NCI-H460 (cell line): ENCODE results near the gene EPHA5. TPM values are rescaled to one million over a fixed set of nuclear protein-coding genes. Genes with fewer than 3 reads are reported as not detected.
A peak's percentile ranks its signal among the peaks of the same experiment; 100 is the strongest.

ENCODE experiments used
- DNase-seq: peaks from one replicate; pipeline ENCODE4 v3.0.0-alpha.2; 2016; ENCODE audit warnings: low read depth; ENCODE audit errors: extremely low read depth
- total RNA-seq: library from RNA; depleted of rRNA; stranded (reverse); fragments of >200 nt; shearing (Covaris generic); gene quantifications from 2 replicates; pipeline ENCODE4 v1.2.3, GENCODE V29; 2014

EPHA5 gene
- total RNA-seq, 1 experiment from 2014 or later, result 21.7 TPM

- no peak for DNase-seq
Measured at GRCh38 chr4:65508168-65508567, 162.1 kb downstream of the EPHA5 start.

DNA sequence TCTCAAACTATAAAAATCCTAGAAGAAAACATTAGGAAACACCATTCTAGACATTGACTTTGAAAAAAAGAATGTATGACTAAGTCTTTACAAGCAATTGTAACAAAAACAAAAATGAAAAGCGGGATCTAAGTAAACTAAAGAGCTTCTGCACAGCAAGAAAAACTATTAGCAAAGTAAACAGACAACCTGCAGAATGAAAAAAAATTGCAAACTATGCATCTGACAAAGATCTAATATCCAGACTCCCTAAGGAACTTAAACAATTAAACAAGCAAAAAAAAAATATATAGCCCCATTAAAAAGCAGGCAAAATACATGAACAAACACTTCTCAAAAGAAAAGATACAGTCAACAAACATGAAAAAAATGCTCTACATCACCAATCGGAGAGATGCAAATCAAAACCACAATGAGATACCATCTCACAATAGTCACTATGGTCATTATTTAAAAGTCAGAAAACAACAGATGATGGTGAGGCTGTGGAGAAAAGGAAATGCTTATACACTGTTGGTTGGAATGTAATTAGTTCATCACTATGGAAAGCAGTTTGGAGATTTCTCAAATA lies 168.1 kb downstream of the EPHA5 start:
- no peak for DNase-seq

- no peak for DNase-seq
Measured at GRCh38 chr4:65498606-65499005, 171.7 kb downstream of the EPHA5 start.

DNA sequence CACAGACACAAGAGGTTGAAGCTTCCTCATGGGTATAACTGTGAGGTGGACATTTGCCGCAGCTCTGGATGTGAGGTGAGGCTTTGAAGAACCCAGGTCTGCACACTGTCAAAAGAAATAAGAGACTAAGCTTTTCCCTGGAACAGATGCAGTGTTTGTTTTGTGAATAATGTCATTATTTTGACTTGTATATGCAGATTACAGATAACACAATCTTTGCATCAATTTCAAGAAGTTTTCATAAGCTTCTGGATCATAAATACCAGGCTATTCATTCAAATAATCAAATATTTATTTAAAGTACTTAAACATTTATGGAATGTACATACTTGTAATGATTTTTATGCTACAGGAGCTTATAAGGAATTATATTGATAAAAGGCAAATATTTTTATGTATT lies 174.8 kb downstream of the EPHA5 start:
- no peak for DNase-seq

- no peak for DNase-seq
Measured at GRCh38 chr4:65482410-65482809, 187.9 kb downstream of the EPHA5 start.

- no peak for DNase-seq
Measured at GRCh38 chr4:65472531-65472930, 197.8 kb downstream of the EPHA5 start.

GRCh38 chr4:65467068-65467680 lies 203.1 kb downstream of the EPHA5 start:
- DNase-seq, result no peak

DNA sequence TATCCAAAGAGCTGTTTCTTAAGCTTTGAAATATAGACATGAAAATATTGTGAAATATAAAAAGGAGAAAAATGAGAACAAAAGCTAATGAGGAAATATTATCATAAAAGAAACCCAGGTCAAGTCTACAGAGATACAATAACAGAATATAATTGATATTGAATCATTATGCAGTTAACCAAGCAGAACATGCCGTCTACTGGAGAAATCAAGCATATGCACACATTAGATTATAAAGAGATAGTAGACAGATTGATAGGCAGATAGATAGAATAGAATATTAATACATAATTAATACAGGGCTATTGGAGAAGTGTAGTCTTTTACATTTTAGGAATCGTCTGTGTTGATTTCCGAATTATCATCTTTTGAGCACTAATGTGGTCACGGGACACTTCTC lies 208.5 kb downstream of the EPHA5 start:
- DNase-seq, result no peak

- DNase-seq, result no peak
Measured at GRCh38 chr4:65457011-65457410, 213.3 kb downstream of the EPHA5 start.

GRCh38 chr4:65456579-65456978 lies 213.7 kb downstream of the EPHA5 start:
- DNase-seq, result no peak

DNA sequence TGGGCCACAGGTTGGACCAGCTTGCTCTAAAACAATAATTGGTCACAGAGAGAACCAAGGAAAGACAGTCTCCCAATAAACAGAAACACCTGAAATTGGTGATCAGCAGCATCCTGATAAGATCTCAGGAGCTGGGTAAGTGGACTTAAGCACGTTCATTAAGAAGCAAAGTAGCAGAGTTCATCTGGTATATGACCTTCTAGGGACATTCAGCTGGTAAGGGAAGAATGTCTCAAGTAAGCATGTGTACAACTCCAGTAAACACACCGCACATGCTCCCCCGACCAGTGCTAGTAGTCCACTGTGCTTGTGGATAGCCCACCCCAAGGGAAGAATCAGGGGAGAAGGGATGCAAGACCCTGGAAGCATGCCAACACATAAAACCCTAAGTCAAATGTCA lies 216.9 kb downstream of the EPHA5 start:
- no peak for DNase-seq

DNA sequence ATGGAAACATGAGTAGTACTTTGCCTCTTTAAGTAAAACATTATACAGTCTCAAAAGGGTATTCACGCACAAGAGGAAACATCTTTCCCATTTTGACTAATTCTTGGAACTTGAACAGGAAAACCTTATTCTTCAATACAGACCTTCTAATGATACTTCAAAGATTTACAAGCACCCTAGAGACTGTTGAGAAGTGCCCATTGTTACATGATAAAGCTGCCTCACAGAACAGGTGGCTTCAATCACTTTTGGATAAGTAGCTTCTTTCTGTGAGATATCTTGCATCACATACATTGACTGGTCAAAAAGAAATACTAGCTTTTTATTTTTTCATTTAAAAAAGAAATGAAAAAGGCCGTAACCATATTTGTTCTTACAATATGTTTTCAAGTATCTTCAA lies 219.4 kb downstream of the EPHA5 start:
- no peak for DNase-seq

- DNase-seq, result no peak
Measured at GRCh38 chr4:65437102-65437501, 233.2 kb downstream of the EPHA5 start.

DNA sequence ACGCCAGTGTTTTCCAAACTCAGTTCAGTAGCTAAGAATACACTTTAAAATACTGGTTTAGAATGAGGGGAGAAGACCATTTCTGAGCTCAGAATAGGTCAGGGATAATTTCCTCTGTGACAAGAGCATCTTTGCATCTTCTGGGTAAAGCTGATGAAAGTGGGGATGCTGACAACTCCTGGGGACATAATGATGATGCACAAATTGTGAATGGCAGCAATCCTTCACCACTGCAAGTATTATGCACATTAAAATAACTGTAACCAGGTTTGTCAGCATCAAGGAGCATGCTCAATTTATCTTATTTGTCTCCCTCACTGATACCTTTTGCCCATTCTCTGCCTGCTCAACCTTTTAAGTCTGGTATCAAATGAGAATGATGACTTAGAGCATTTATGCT lies 248.2 kb downstream of the EPHA5 start:
- DNase-seq, result no peak

DNA sequence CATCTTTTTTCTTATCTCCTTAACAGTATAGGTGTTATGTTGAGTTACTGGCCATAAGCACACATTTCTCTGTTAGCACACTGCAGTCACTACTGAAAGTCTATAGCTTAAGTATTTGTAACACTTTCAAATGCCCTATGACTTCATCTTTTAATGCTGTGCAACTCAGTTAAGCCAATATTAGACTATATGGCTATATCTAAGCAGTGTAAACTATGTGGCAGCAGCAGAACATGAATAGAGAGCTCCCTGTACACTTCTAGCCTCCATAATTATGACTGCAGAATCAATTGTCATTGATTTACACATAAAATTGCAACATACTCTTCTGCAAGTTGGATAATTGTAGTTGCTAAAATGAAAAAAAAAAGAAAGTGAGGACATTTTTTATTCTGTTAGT lies 250.3 kb downstream of the EPHA5 start:
- DNase-seq, result no peak

DNA sequence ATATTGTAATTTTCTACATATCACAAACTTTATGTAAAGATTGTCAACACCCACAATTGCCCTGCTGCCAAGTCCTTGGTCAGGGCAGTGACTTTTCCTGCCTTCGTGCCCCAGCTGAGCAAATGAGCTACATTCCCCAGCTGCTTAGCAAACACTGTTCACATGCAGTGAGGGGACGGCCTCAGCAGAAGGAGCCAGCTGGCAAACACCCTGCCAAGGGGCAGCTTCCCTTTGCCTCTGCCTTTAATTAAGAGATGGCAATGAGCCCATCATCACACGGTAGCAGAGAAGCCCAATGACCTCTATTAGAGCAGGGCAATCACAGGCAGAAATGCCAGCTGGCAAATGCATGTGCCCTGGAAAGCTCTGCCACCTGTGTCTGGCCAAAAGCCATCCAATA lies 253.4 kb downstream of the EPHA5 start:
- DNase-seq, result peak; percentile 43

DNA sequence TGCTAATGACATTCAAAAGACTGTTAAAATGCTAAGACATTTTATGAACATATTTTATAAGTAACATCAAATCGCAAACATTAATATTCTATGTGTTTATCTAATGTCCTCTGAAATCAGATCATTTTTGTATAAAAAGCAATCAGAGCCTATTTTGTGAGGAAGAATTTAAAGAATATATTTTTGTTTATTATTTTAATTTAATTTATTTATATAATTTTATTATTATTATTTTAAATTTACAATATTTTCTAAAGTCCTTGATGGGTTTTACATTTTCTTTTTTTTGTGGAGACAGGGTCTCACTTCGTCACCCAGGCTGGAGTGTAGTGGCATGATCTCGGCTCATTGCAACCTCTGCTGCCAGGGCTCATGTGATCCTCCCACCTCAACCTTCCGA lies 262.8 kb downstream of the EPHA5 start:
- no peak for DNase-seq

DNA sequence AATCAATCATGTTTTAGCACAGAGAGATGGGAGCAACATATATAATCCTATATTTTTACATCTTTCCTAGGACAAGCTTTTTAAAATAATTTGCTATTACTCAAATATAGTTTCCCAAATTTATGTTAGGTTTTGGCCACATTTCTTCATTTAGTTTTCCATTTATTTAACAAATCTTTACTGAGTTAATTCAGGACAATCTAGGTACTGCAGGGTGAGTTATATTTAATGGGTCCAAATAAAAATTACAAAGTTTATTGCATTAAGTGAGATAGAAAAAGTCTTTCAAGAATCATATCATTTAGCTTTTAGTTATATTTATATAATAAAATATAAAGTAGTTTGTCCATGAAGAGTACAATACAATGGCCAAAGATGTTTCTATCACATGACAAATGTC lies 269.2 kb downstream of the EPHA5 start:
- DNase-seq, result no peak

DNA sequence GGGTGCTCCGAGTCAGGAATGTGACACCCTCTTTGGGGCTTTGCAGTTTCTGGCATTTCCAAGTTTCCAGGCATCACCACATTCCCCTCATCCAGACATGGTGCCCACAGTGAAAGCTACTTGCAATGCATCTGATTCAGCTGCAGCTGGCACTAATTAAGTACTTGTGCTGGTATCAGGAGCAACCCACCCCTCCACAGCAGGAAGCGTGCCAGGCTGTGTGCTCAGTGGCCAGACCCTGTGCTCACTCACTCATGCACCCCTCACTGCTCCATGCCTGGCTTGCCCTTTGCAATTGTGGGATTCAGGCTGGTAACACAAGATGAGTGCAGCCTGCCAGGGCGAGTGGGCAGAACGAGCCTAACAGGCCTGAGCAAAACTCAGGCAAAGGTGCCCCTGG lies 271.2 kb downstream of the EPHA5 start:
- no peak for DNase-seq

DNA sequence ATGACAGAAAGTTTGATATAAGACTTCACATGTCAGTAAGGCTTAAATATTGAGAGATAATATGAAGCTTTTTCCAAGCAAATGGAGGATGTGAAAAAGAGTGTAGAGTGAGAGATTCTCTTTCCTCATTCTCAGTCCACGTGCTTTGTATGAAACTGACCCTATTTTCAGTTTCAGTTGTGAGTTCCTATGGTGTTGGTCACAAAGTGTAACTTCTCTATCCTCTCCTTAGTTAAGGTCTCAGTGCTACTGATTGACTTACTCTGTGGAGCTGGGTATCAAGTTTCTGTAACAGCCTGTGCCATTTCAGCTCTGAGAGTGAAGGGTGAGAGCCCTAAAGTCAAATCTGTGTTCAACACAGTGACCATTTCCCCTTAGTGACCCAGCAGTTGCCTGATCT lies 277.2 kb downstream of the EPHA5 start:
- no peak for DNase-seq

GRCh38 chr4:65392488-65392887 lies 277.8 kb downstream of the EPHA5 start:
- no peak for DNase-seq

GRCh38 chr4:65391814-65392213 lies 278.5 kb downstream of the EPHA5 start:
- no peak for DNase-seq

- DNase-seq, result no peak
Measured at GRCh38 chr4:65391382-65391781, 278.9 kb downstream of the EPHA5 start.
